CD4-positive, alpha-beta T cell (primary cell): ENCODE data around the gene TMEM252. TPM values are rescaled to one million over a fixed set of nuclear protein-coding genes. Genes with fewer than 3 reads are reported as not detected.

Experiments
- ATAC-seq: fragments of 200-7000 bp; cut with Tn5 transposase; one replicate; pipeline ENCODE4 v1.10.0; 2022; ENCODE audit warnings: mild to moderate bottlenecking; ENCODE audit not compliant: poor library complexity
- CTCF ChIA-PET: fragments of 350-600 bp; sonication (Branson Sonifier 250); formaldehyde crosslinking; loops from one replicate; lab custom pipeline; 2021; ENCODE audit warnings: antibody characterized with exemption, inconsistent platforms; lab: Charles Lee
- POLR2A ChIA-PET: fragments of 350-600 bp; sonication (Branson Sonifier 250); formaldehyde crosslinking; loops from one replicate; lab custom pipeline; 2021; ENCODE audit warnings: antibody characterized with exemption, inconsistent platforms; lab: Charles Lee
- DNase-seq, 14 experiments: peaks; one replicate each; pipeline ENCODE4 v3.0.0-alpha.2; 2013 to 2020; ENCODE audit warnings: mixed read lengths in 2 of 14
- H3K27ac ChIP-seq, 2 donors: one replicate each; pipeline versions ENCODE4 v1.5.1 to v1.7.0; 2013; ENCODE audit warnings: low read length in 2 of 2, low read depth in 1 of 2, mild to moderate bottlenecking in 1 of 2
- H3K27me3 ChIP-seq, 2 experiments: 1 replicate in 1 of 2; 2 replicates in 1 of 2; pipeline versions ENCODE4 v1.6.1 to v1.7.0; 2013; ENCODE audit warnings: low read length in 2 of 2, control low read depth in 1 of 2, mild to moderate bottlenecking in 1 of 2, moderate library complexity in 1 of 2; ENCODE audit not compliant: insufficient read depth in 2 of 2, control insufficient read depth in 1 of 2
- H3K36me3 ChIP-seq: one replicate; pipeline ENCODE4 v1.6.1; 2013; ENCODE audit warnings: low read length, control low read depth; ENCODE audit not compliant: insufficient read depth
- H3K4me1 ChIP-seq: one replicate; pipeline ENCODE4 v1.6.1; 2013; ENCODE audit warnings: low read length, control low read depth; ENCODE audit not compliant: insufficient read depth
- H3K4me3 ChIP-seq: one replicate; pipeline ENCODE4 v1.5.1; 2013; ENCODE audit warnings: mild to moderate bottlenecking, low read length, moderate library complexity
- H3K9me3 ChIP-seq, 2 experiments: 1 replicate in 1 of 2; 2 replicates in 1 of 2; pipeline versions ENCODE4 v1.6.1 to v1.7.0; 2013; ENCODE audit warnings: low read length in 2 of 2, mild to moderate bottlenecking in 2 of 2, control low read depth in 1 of 2, moderate library complexity in 1 of 2; ENCODE audit not compliant: control insufficient read depth in 1 of 2, insufficient read depth in 1 of 2
- H3K27ac Mint-ChIP-seq: one replicate; pipeline ENCODE4 v1.8.0; 2020; ENCODE audit warnings: mixed read lengths
- H3K27me3 Mint-ChIP-seq: one replicate; pipeline ENCODE4 v1.8.0; 2021; ENCODE audit warnings: mixed read lengths
- H3K36me3 Mint-ChIP-seq: one replicate; pipeline ENCODE4 v1.8.0; 2021; ENCODE audit warnings: low read depth, mixed read lengths
- H3K4me1 Mint-ChIP-seq: one replicate; pipeline ENCODE4 v1.8.0; 2021; ENCODE audit warnings: low read depth, mixed read lengths
- H3K4me3 Mint-ChIP-seq: one replicate; pipeline ENCODE4 v1.8.0; 2020; ENCODE audit warnings: mild to moderate bottlenecking, mixed read lengths
- H3K9me3 Mint-ChIP-seq: one replicate; pipeline ENCODE4 v1.8.0; 2020; ENCODE audit warnings: mixed read lengths
- CTCF ChIP-seq: fragments of 200-600 bp; IDR thresholded peaks from one replicate; pipeline ENCODE4 v1.8.0; 2022; ENCODE audit warnings: antibody characterized with exemption, mild to moderate bottlenecking
- intact Hi-C, 2 experiments: fragments of 100-400 bp; cut with DNase I in 1 of 2; cut with micrococcal nuclease in 1 of 2; formaldehyde crosslinking; loops; one replicate each; pipeline versions ENCODE4 v1.15.1 to v1.9.0; 2023 to 2025; cut with DNase I, micrococcal nuclease
- total RNA-seq, 174 experiments: library from RNA in 2 of 174; stranded (reverse) in 2 of 174; gene quantifications; one replicate each; pipeline ENCODE4 v1.2.3 and lab custom pipeline; 2021 to 2026

Gene TMEM252
- total RNA-seq, 2 experiments from 2014 or later = not detected

- no peaks in the 10 kb centered on the region for H3K27me3 ChIP-seq
- no peaks in the 10 kb centered on the region for H3K36me3 ChIP-seq
- intact Hi-C loops = no loop called here
- H3K4me3 ChIP-seq = no peak overlapping the region
- DNase-seq = no peak
- ATAC-seq = no peak
- POLR2A ChIA-PET = no interaction called here
- no peak for TF ChIP-seq CTCF
- H3K27me3 Mint-ChIP-seq = peaks cover 25% of the 10 kb centered on the region
- H3K27ac ChIP-seq = no peak overlapping the region
- H3K4me1 Mint-ChIP-seq = no peaks in the 10 kb centered on the region
- no peak overlapping the region for H3K4me3 Mint-ChIP-seq
- no peaks in the 10 kb centered on the region for H3K9me3 ChIP-seq
- no peak overlapping the region for H3K27ac Mint-ChIP-seq
- H3K36me3 Mint-ChIP-seq = no peaks in the 10 kb centered on the region
- CTCF ChIA-PET = no interaction called here
- no peaks in the 10 kb centered on the region for H3K4me1 ChIP-seq
- H3K9me3 Mint-ChIP-seq = no peaks in the 10 kb centered on the region
Observed at GRCh38 chr9:68575817-68576216, 35.1 kb upstream of the TMEM252 start.

GRCh38 chr9:68574150-68574549, 33.5 kb upstream of the TMEM252 start:
- no peaks in the 10 kb centered on the region for H3K4me1 Mint-ChIP-seq
- CTCF ChIA-PET = no interaction called here
- no peaks in the 10 kb centered on the region for H3K9me3 Mint-ChIP-seq

GRCh38 chr9:68567565-68567964, 26.9 kb upstream of the TMEM252 start:
- TF ChIP-seq CTCF = no peak
- H3K9me3 ChIP-seq = no peaks in the 10 kb centered on the region
- ATAC-seq (no peak), DNase-seq (no peak)
- ChIA-PET CTCF (no interaction called here), POLR2A (interaction anchor here (1.2 kb wide), 1 partner anchor 468 kb away, joined by 3 read pairs; the partner anchor contains the start of gene FXN)
- no peaks in the 10 kb centered on the region for H3K4me1 ChIP-seq
- H3K27ac ChIP-seq = no peak overlapping the region
- no peaks in the 10 kb centered on the region for H3K36me3 ChIP-seq
- peaks cover under 1 to 8% of the 10 kb centered on the region in 2 experiments for H3K27me3 ChIP-seq
- Mint-ChIP-seq H3K9me3 (no peaks in the 10 kb centered on the region), H3K27ac (no peak overlapping the region), H3K4me1 (no peaks in the 10 kb centered on the region), H3K4me3 (no peak overlapping the region), H3K27me3 (peaks cover 62% of the 10 kb centered on the region), H3K36me3 (no peaks in the 10 kb centered on the region)
- intact Hi-C loops = no loop called here
- no peak overlapping the region for H3K4me3 ChIP-seq

More at GRCh38 chr9:68574150-68574549, 33.5 kb upstream of the TMEM252 start:
- H3K4me1 ChIP-seq = no peaks in the 10 kb centered on the region
- intact Hi-C loops = no loop called here
- H3K9me3 ChIP-seq = no peaks in the 10 kb centered on the region
- no peak overlapping the region for H3K4me3 Mint-ChIP-seq
- POLR2A ChIA-PET = no interaction called here
- DNase-seq (no peak), ATAC-seq (no peak)
- no peaks in the 10 kb centered on the region for H3K36me3 ChIP-seq
- H3K4me3 ChIP-seq = no peak overlapping the region
- peaks cover 39% of the 10 kb centered on the region for H3K27me3 Mint-ChIP-seq
- H3K36me3 Mint-ChIP-seq = no peaks in the 10 kb centered on the region
- H3K27ac Mint-ChIP-seq = no peak overlapping the region
- H3K27me3 ChIP-seq = no peaks in the 10 kb centered on the region
- no peak overlapping the region for H3K27ac ChIP-seq
- no peak for TF ChIP-seq CTCF
